Liver (tissue), 9 donors: ENCODE measurements around the gene TARBP1. TPM values are rescaled to one million over a fixed set of nuclear protein-coding genes. Genes with fewer than 3 reads are reported as not detected.

Experiments
- DNase-seq: peaks from one replicate; pipeline ENCODE4 v3.0.0-alpha.2; 2017; ENCODE audit warnings: low spot score
- H3K27ac ChIP-seq, 2 donors: one replicate each; pipeline ENCODE4 v1.7.0; 2013; ENCODE audit warnings: inconsistent platforms in 2 of 2, low read length in 2 of 2, control low read depth in 1 of 2, low read depth in 1 of 2, mild to moderate bottlenecking in 1 of 2
- H3K27me3 ChIP-seq, 4 donors: one replicate each; pipeline versions ENCODE4 v1.6.1 to v1.7.0; 2013; ENCODE audit warnings: low read length in 3 of 4, inconsistent platforms in 1 of 4, mild to moderate bottlenecking in 1 of 4, moderate library complexity in 1 of 4; ENCODE audit not compliant: control insufficient read depth in 4 of 4, insufficient read depth in 4 of 4
- H3K36me3 ChIP-seq, 4 donors: one replicate each; pipeline versions ENCODE4 v1.6.1 to v1.7.0; 2013; ENCODE audit warnings: low read length in 3 of 4, mild to moderate bottlenecking in 3 of 4, low read depth in 1 of 4, moderate library complexity in 1 of 4; ENCODE audit not compliant: control insufficient read depth in 4 of 4, insufficient read depth in 3 of 4
- H3K4me1 ChIP-seq, 4 donors: one replicate each; pipeline versions ENCODE4 v1.6.1 to v1.7.0; 2013; ENCODE audit warnings: low read length in 3 of 4, mild to moderate bottlenecking in 3 of 4, moderate library complexity in 1 of 4; ENCODE audit not compliant: control insufficient read depth in 4 of 4, insufficient read depth in 4 of 4
- H3K4me3 ChIP-seq, 3 donors: one replicate each; pipeline versions ENCODE4 v1.6.1 to v1.7.0; 2013; ENCODE audit warnings: low read length in 3 of 3, control low read depth in 1 of 3, low read depth in 1 of 3, mild to moderate bottlenecking in 1 of 3
- H3K9ac ChIP-seq, 2 donors: one replicate each; pipeline ENCODE4 v1.7.0; 2013; ENCODE audit warnings: low read length in 2 of 2, mild to moderate bottlenecking in 2 of 2, moderate library complexity in 2 of 2, control low read depth in 1 of 2, low read depth in 1 of 2
- H3K9me3 ChIP-seq, 4 donors: one replicate each; pipeline versions ENCODE4 v1.6.1 to v1.7.0; 2013; ENCODE audit warnings: low read length in 3 of 4; ENCODE audit not compliant: control insufficient read depth in 4 of 4
- ATF3 ChIP-seq: IDR thresholded peaks from 2 replicates; pipeline ENCODE4 v1.6.1; 2016; ENCODE audit warnings: antibody characterized with exemption
- CTCF ChIP-seq: fragments of 150-350 bp; IDR thresholded peaks from 2 replicates; pipeline ENCODE4 v1.5.1; 2017; ENCODE audit warnings: improper control_type of control experiment, low read depth, low read length; ENCODE audit not compliant: missing input control
- EGR1 ChIP-seq, 2 donors: IDR thresholded peaks; 2 replicates each; pipeline ENCODE4 v1.6.1; 2016 to 2018; ENCODE audit warnings: antibody characterized with exemption in 2 of 2, low read depth in 2 of 2
- FOXA1 ChIP-seq: IDR thresholded peaks from 2 replicates; pipeline ENCODE4 v1.6.1; 2016; ENCODE audit warnings: antibody characterized with exemption
- FOXA2 ChIP-seq: IDR thresholded peaks from 2 replicates; pipeline ENCODE4 v1.6.1; 2016; ENCODE audit warnings: antibody characterized with exemption
- GABPA ChIP-seq, 2 donors: IDR thresholded peaks in 1 of 2; conservative IDR thresholded peaks in 1 of 2; 2 replicates each; pipeline ENCODE4 v1.6.1; 2016; ENCODE audit warnings: antibody characterized with exemption in 2 of 2, mild to moderate bottlenecking in 1 of 2, moderate library complexity in 1 of 2
- HNF4A ChIP-seq, 2 donors: conservative IDR thresholded peaks; 2 replicates each; pipeline ENCODE4 v1.6.1; 2016; ENCODE audit warnings: antibody characterized with exemption in 2 of 2, mild to moderate bottlenecking in 2 of 2
- HNF4G ChIP-seq: IDR thresholded peaks from 2 replicates; pipeline ENCODE4 v1.6.1; 2016; ENCODE audit warnings: antibody characterized with exemption
- JUND ChIP-seq, 2 donors: IDR thresholded peaks; 2 replicates each; pipeline ENCODE4 v1.6.1; 2016; ENCODE audit warnings: antibody characterized with exemption in 2 of 2
- MAX ChIP-seq: IDR thresholded peaks from 2 replicates; pipeline ENCODE4 v1.6.1; 2016; ENCODE audit warnings: antibody characterized with exemption
- NR2F2 ChIP-seq: IDR thresholded peaks from 2 replicates; pipeline ENCODE4 v1.6.1; 2016; ENCODE audit warnings: antibody characterized with exemption
- RAD21 ChIP-seq, 2 donors: IDR thresholded peaks; 2 replicates each; pipeline ENCODE4 v1.6.1; 2016; ENCODE audit warnings: antibody characterized with exemption in 2 of 2, mild to moderate bottlenecking in 2 of 2
- REST ChIP-seq: IDR thresholded peaks from 2 replicates; pipeline ENCODE4 v1.6.1; 2016; ENCODE audit warnings: antibody characterized with exemption, mild to moderate bottlenecking
- RXRA ChIP-seq, 2 donors: IDR thresholded peaks; 2 replicates each; pipeline ENCODE4 v1.6.1; 2017 to 2018; ENCODE audit warnings: antibody characterized with exemption in 2 of 2, mild to moderate bottlenecking in 1 of 2
- SP1 ChIP-seq: IDR thresholded peaks from 2 replicates; pipeline ENCODE4 v1.6.1; 2018; ENCODE audit warnings: antibody characterized with exemption, mild to moderate bottlenecking
- TAF1 ChIP-seq: conservative IDR thresholded peaks from 2 replicates; pipeline ENCODE4 v1.6.1; 2016; ENCODE audit warnings: antibody characterized with exemption, mild to moderate bottlenecking
- YY1 ChIP-seq: IDR thresholded peaks from 2 replicates; pipeline ENCODE4 v1.6.1; 2016; ENCODE audit warnings: antibody characterized with exemption, mild to moderate bottlenecking
- WGBS: extraction: QIAGEN DNeasy Blood & Tissue Kit; methylation state at CpG from one replicate; pipeline ENCODE4 v1.1.7; 2013; 5-methylcytosine and 5-hydroxymethylcytosine counted together
- polyA plus RNA-seq, 2 donors: library from polyadenylated mRNA; stranded (reverse) in 1 of 2; unstranded in 1 of 2; fragments of 200-250 nt in 1 of 2; fragments of >200 nt in 1 of 2; fragmentation: Nextera tagmentation in 1 of 2; extraction: Ambion mirVana in 1 of 2; gene quantifications; one replicate each; pipeline versions ENCODE4 v1.2.1 to v1.2.3, GENCODE V29; 2013 to 2015
- total RNA-seq, 2 donors: library from RNA; depleted of rRNA; stranded (reverse); fragments of >200 nt; gene quantifications; one replicate each; pipeline ENCODE4 v1.2.3, GENCODE V29; 2014
- donor health status: healthy.
- donor health status: healthy.
- donor health status: healthy.
- donor health status: healthy.
- donor health status: healthy.

Gene TARBP1
- total and polyA plus RNA-seq, 4 donors = 4.1 to 17.6 (median 9.1) TPM

- H3K27ac ChIP-seq = no peak overlapping the region
- H3K27me3 ChIP-seq = no peaks in the 10 kb centered on the region
- TF ChIP-seq FOXA2 = no peak
- no peak for TF ChIP-seq MAX
- TF ChIP-seq RXRA (IDR thresholded peaks at IDR 0.05) = no peak
- no peak for TF ChIP-seq HNF4A (conservative IDR thresholded peaks at IDR 0.05)
- TF ChIP-seq SP1 = no peak
- no peak for TF ChIP-seq ATF3
- peaks cover 10 to 29% (median 22%) of the 10 kb centered on the region in 4 donors for H3K4me1 ChIP-seq
- H3K4me3 ChIP-seq = no peak overlapping the region
- no peaks in the 10 kb centered on the region for H3K9me3 ChIP-seq
- 85% methylated on average over 6 of the region's 6 CpGs for WGBS
- no peak for DNase-seq
- no peak overlapping the region for H3K9ac ChIP-seq
- H3K36me3 ChIP-seq = no peaks in the 10 kb centered on the region
These were observed 48.4 kb upstream of the TARBP1 start for GRCh38 chr1:234527346-234527745.

- no peak for DNase-seq
- Histone ChIP-seq H3K9ac (no peak overlapping the region), H3K36me3 (no peaks in the 10 kb centered on the region), H3K27me3 (no peaks in the 10 kb centered on the region), H3K4me1 (peaks cover 10 to 26% (median 20%) of the 10 kb centered on the region in 4 donors), H3K9me3 (no peaks in the 10 kb centered on the region), H3K27ac (no peak overlapping the region), H3K4me3 (no peak overlapping the region)
- TF ChIP-seq JUND (IDR thresholded peaks at IDR 0.05) = no peak
- 74% methylated on average over 3 of the region's 3 CpGs for WGBS
These were observed 47.9 kb upstream of the TARBP1 start for GRCh38 chr1:234526922-234527321.

GRCh38 chr1:234525099-234525799 lies 46.3 kb upstream of the TARBP1 start:
- H3K9me3 ChIP-seq = no peaks in the 10 kb centered on the region
- no peak overlapping the region for H3K27ac ChIP-seq
- H3K27me3 ChIP-seq = no peaks in the 10 kb centered on the region
- peaks cover 5 to 21% (median 16%) of the 10 kb centered on the region in 4 donors for H3K4me1 ChIP-seq
- no peaks in the 10 kb centered on the region for H3K36me3 ChIP-seq
- no peak overlapping the region for H3K4me3 ChIP-seq
- no peak overlapping the region for H3K9ac ChIP-seq
- DNase-seq = no peak
- no peak for TF ChIP-seq TAF1
- no peak for TF ChIP-seq CTCF
- no peak for TF ChIP-seq HNF4A (conservative IDR thresholded peaks at IDR 0.05)
- no peak for TF ChIP-seq RXRA (IDR thresholded peaks at IDR 0.05)
- no peak for TF ChIP-seq YY1
- no peak for TF ChIP-seq GABPA (IDR thresholded peaks at IDR 0.05 in 1 of 2, conservative IDR thresholded peaks at IDR 0.05 in 1 of 2)
- TF ChIP-seq RAD21 (IDR thresholded peaks at IDR 0.05) = no peak
- TF ChIP-seq REST = no peak
- no peak for TF ChIP-seq FOXA2
- no peak for TF ChIP-seq HNF4G
- no peak for TF ChIP-seq FOXA1
- TF ChIP-seq JUND (IDR thresholded peaks at IDR 0.05) = no peak
- no peak for TF ChIP-seq EGR1 (IDR thresholded peaks at IDR 0.05; ENCODE audit: low read depth in 2 of 2)
- no peak for TF ChIP-seq ATF3
- no peak for TF ChIP-seq SP1
- no peak for TF ChIP-seq NR2F2
- 84% methylated on average over 5 of the region's 5 CpGs for WGBS
